ENCODE data around the gene LYSMD2. TPM values are rescaled to one million over a fixed set of nuclear protein-coding genes. Genes with fewer than 3 reads are reported as not detected.
A peak's percentile ranks its signal among the peaks of the same experiment; 100 is the strongest.

The LYSMD2 gene
- total RNA-seq, 4 donors from 2014 or later, result 8.9 to 21.5 (median 15.9) TPM

- no peak for ATAC-seq (ENCODE audit: low FRiP score)
- no peak for DNase-seq (ENCODE audit: low spot score)
- no peak for TF ChIP-seq CTCF (IDR thresholded peaks at IDR 0.05)
These were observed 49.9 kb downstream of the LYSMD2 start for GRCh38 chr15:51687565-51687964.

GRCh38 chr15:51681303-51681963 lies 56.0 kb downstream of the LYSMD2 start, which contains the start of gene SCG3:
Gene SCG3, plus strand, starts transcription at chr15:51681503. Its CDS starts 253 bp downstream, at chr15:51681756.
- no peak for ATAC-seq (ENCODE audit: low FRiP score)
- TF ChIP-seq CTCF (IDR thresholded peaks at IDR 0.05), result no peak
- DNase-seq (ENCODE audit: low spot score), result peak; percentile 64

- no peak for TF ChIP-seq CTCF (IDR thresholded peaks at IDR 0.05)
These were observed 57.1 kb downstream of the LYSMD2 start for GRCh38 chr15:51680321-51680720.

GRCh38 chr15:51678096-51678495 lies 59.4 kb downstream of the LYSMD2 start:
- no peak for TF ChIP-seq CTCF (IDR thresholded peaks at IDR 0.05)
- DNase-seq (ENCODE audit: low spot score) (no peak), ATAC-seq (ENCODE audit: low FRiP score) (no peak)

More at GRCh38 chr15:51680321-51680720, 57.1 kb downstream of the LYSMD2 start:
- DNase-seq (ENCODE audit: low spot score) (no peak), ATAC-seq (ENCODE audit: low FRiP score) (no peak)

- ATAC-seq (ENCODE audit: low FRiP score) (no peak), DNase-seq (ENCODE audit: low spot score) (no peak)
- no peak for TF ChIP-seq CTCF (IDR thresholded peaks at IDR 0.05)
These were observed 60.0 kb downstream of the LYSMD2 start for GRCh38 chr15:51677452-51677851.

GRCh38 chr15:51677021-51677420 lies 60.4 kb downstream of the LYSMD2 start:
- no peak for TF ChIP-seq CTCF (IDR thresholded peaks at IDR 0.05)
- no peak for ATAC-seq (ENCODE audit: low FRiP score)
- no peak for DNase-seq (ENCODE audit: low spot score)

GRCh38 chr15:51675234-51675633 lies 62.2 kb downstream of the LYSMD2 start:
- no peak for TF ChIP-seq CTCF (IDR thresholded peaks at IDR 0.05)
- DNase-seq (ENCODE audit: low spot score) (no peak), ATAC-seq (ENCODE audit: low FRiP score) (no peak)

All from omental fat pad (tissue), 4 donors.